Activated naive CD8-positive, alpha-beta T cell treated with anti-CD3 and anti-CD28 coated beads, Interleukin-2, amount 10 ng/mL, durations not matched to agents 7 days and 5 days (primary cell): ENCODE data around the gene RAB24. TPM values are rescaled to one million over a fixed set of nuclear protein-coding genes. Genes with fewer than 3 reads are reported as not detected.

Experiments
- ATAC-seq: fragments of 150-1000 bp; cut with Tn5 transposase; one replicate; pipeline ENCODE4 v1.10.0; 2021; ENCODE audit warnings: low read depth, moderate library complexity
- POLR2A ChIA-PET: fragments of 350-600 bp; sonication (Branson Sonifier 250); formaldehyde crosslinking; loops from one replicate; lab custom pipeline; 2021; ENCODE audit warnings: antibody characterized with exemption; lab: Charles Lee
- DNase-seq: peaks from one replicate; pipeline ENCODE4 v3.0.0; 2021
- H3K27ac Mint-ChIP-seq: one replicate; pipeline ENCODE4 v1.8.0; 2022; ENCODE audit warnings: mild to moderate bottlenecking, mixed read lengths
- H3K27me3 Mint-ChIP-seq: one replicate; pipeline ENCODE4 v1.8.0; 2022; ENCODE audit warnings: mild to moderate bottlenecking, moderate library complexity, mixed read lengths
- H3K36me3 Mint-ChIP-seq: one replicate; pipeline ENCODE4 v1.8.0; 2021; ENCODE audit warnings: mild to moderate bottlenecking, mixed read lengths
- H3K4me1 Mint-ChIP-seq: one replicate; pipeline ENCODE4 v1.8.0; 2021; ENCODE audit warnings: mixed read lengths
- H3K4me3 Mint-ChIP-seq: one replicate; pipeline ENCODE4 v1.8.0; 2022; ENCODE audit warnings: mild to moderate bottlenecking, moderate library complexity, mixed read lengths
- H3K9me3 Mint-ChIP-seq: one replicate; pipeline ENCODE4 v1.8.0; 2021; ENCODE audit warnings: mixed read lengths
- total RNA-seq, 2 experiments: library from RNA; stranded (reverse); gene quantifications; one replicate each; pipeline ENCODE4 v1.2.3, GENCODE V29; 2021

RAB24 gene
- total RNA-seq, 2 experiments from 2014 or later = 39.0 to 46.6 TPM

DNA sequence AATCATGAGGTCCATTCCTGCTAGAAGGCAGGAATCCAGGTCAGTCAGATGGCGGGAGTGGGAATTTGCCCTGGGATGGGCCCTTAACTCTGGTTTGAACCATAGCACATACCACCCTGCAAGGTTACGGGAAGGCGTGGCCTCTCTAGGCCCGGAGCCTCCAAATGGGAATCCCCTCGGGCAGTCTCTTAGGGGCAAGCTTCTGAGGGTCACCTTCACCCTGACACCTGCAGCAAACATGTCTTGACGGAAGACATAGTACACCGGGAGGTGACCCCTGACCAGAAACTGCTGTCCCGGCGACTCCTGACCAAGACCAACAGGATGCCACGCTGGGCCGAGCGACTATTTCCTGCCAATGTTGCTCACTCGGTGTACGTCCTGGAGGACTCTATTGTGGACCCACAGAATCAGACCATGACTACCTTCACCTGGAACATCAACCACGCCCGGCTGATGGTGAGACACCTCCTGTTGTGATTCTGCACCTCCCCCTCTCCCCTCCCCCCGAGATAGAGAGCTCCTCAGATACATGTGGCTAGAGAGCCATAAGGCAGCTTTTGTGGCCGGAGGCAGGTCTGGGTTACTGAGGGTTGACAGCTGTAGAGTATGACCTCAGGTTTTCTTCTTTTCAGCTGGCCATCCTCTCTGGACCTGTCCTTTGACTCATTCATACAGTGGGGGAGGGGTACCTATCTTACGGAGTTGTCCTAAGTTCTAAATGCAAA is 1.0 kb upstream of the RAB24 start:
- H3K4me1 Mint-ChIP-seq = peaks cover 57% of the 10 kb centered on the region
- peak overlapping the region; percentile 88 for H3K27ac Mint-ChIP-seq
- H3K36me3 Mint-ChIP-seq = peaks cover 30% of the 10 kb centered on the region
- no peaks in the 10 kb centered on the region for H3K9me3 Mint-ChIP-seq
- H3K27me3 Mint-ChIP-seq = no peaks in the 10 kb centered on the region
- H3K4me3 Mint-ChIP-seq = peak overlapping the region; percentile 95
- POLR2A ChIA-PET = interaction anchor here (1.3 to 6.5 kb wide), 3 partner anchors 7 to 122 kb away, joined by 4 to 51 read pairs (median 7); partner anchors contain the start of genes GRK6 and MXD3
- ATAC-seq = no peak
- no peak for DNase-seq

DNA sequence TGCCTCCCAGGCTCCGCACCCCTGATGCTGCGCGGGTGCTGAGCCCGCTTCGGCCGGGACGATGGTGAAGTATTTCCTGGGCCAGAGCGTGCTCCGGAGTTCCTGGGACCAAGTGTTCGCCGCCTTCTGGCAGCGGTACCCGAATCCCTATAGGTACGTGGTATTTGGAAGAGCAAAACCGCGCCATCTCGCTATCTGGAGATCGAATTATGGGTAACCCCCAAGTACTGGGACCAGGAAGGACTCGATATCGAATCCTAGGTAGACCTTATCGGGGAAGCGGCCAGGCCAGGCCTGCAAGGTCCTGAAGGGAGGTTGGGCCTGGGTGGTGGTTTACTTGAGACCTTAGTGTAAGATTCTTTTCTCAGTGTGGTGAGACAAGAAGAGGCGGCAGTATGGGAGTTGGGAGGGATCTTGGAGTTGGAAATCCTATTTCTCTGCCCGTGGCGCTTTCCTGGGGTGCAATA is 439 bp upstream of the RAB24 start:
- peaks cover 58% of the 10 kb centered on the region for H3K4me1 Mint-ChIP-seq
- ATAC-seq = peak; percentile 7
- H3K9me3 Mint-ChIP-seq = no peaks in the 10 kb centered on the region
- no peaks in the 10 kb centered on the region for H3K27me3 Mint-ChIP-seq
- H3K36me3 Mint-ChIP-seq = peaks cover 28% of the 10 kb centered on the region
- POLR2A ChIA-PET = interaction anchor here (1.0 to 6.5 kb wide), 8 partner anchors 8 to 170 kb away, joined by 3 to 51 read pairs (median 5); partner anchors contain the start of genes GRK6, MXD3, NSD1 and RGS14
- DNase-seq = no peak
- H3K27ac Mint-ChIP-seq = peak overlapping the region; percentile 88
- peak overlapping the region; percentile 95 for H3K4me3 Mint-ChIP-seq

DNA sequence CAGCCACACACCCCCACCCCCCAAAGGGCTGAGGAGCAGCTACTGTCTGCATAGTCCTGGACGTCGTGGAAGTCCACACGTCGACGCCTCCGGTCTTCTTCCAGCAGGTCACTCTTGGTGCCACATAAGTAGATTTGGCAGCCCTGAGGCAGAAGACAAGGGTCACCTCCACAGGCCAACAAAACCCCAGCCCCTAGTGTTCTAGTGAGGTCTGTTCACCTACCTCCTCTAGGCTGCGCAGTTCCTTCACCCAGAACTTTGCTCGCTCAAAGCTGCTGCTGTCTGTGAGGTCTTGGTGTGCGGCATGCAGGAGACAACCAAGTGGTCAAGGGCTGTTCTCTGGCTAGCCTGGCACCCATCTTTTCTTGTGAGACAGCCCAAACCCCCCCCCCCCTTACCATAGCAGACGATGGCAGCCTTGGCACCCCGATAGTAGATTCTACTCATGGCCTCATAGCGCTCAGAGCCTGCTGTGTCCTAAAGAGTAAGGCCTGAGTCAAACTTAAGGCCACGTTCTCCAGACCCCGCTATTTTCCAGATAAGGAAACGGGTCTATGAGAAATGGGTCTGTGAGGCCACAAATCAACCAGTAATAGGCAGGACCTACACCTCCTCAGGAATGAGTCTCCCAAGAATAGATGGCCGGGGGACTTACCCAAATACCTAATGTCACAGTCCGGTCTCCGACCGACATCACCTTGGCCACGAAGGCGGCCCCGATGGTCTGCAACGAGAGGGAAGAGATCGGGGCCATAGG is 987 bp downstream of the RAB24 start:
- peaks cover 28% of the 10 kb centered on the region for H3K36me3 Mint-ChIP-seq

DNA sequence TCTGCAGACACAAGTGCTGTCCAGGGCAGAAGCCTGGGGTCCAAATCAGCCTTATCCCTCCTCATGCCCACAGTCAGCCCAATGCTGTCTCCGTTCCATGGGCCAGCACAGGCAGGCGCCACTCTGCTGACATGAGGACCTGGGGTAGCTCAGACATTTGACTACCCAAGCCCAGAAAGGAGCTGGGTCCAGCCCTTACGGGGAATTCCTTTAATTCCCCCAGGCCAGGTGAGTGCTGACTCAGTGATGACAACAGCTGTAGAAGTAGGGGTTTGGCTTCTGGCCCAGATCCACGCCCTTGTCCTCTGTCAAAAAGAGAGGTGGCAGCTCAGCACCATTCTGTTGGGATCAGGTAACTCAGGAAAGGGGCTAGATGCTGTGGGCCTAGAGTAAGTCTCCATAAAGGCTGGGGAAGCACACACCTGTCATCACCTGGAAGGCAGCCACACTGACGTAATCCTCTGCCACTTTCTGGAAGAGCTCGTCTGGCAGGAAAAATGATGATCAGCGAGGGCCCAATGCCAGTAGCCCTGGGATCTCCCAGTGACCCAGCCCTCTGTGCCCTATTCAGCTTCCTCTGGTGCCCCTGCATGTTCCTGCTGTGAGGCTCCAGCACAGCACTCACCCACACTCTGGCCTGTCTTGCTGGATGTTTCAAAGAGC is 1.9 kb downstream of the RAB24 start:
- Mint-ChIP-seq H3K4me3 (peak overlapping the region; percentile 95), H3K27me3 (no peaks in the 10 kb centered on the region), H3K9me3 (no peaks in the 10 kb centered on the region), H3K27ac (peak overlapping the region; percentile 88), H3K4me1 (peaks cover 56% of the 10 kb centered on the region), H3K36me3 (peaks cover 25% of the 10 kb centered on the region)
- ATAC-seq = no peak
- no peak for DNase-seq
- POLR2A ChIA-PET = interaction anchor here (0.8 to 6.5 kb wide), 4 partner anchors 10 to 168 kb away, joined by 3 to 51 read pairs (median 10); partner anchors contain the start of genes MXD3 and NSD1

More for the DNA sequence above, 987 bp downstream of the RAB24 start:
- ATAC-seq (no peak), DNase-seq (no peak)
- H3K4me3 Mint-ChIP-seq = peak overlapping the region; percentile 95
- no peaks in the 10 kb centered on the region for H3K27me3 Mint-ChIP-seq
- peaks cover 55% of the 10 kb centered on the region for H3K4me1 Mint-ChIP-seq
- POLR2A ChIA-PET = interaction anchor here (1.2 to 6.5 kb wide), 4 partner anchors 9 to 169 kb away, joined by 3 to 51 read pairs (median 10); partner anchors contain the start of genes MXD3 and NSD1
- peak overlapping the region; percentile 88 for H3K27ac Mint-ChIP-seq
- no peaks in the 10 kb centered on the region for H3K9me3 Mint-ChIP-seq

DNA sequence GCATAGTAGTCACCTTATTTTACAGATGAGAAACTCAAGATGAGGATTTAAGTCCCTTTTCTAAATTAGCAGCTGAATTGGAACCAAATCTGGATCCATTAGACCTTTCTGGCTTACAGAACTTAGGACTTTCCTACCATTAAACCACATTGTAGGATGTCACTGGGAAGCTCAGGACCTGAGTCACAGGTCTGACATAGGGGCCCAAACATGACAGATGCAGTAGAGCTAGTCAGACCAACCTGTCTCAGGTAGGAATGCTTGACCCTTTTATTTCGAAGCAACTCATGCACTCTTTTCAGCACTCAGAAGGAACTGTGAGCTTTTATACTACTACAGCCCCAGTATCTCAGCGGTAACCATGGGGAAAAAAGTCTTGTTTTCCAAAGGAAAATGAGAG is 2.6 kb downstream of the RAB24 start:
- Mint-ChIP-seq H3K36me3 (peaks cover 26% of the 10 kb centered on the region), H3K9me3 (no peaks in the 10 kb centered on the region), H3K4me3 (peak overlapping the region; percentile 95), H3K27ac (peak overlapping the region; percentile 90), H3K27me3 (no peaks in the 10 kb centered on the region), H3K4me1 (peaks cover 59% of the 10 kb centered on the region)
- ATAC-seq (no peak), DNase-seq (no peak)
- POLR2A ChIA-PET = interaction anchor here (3.1 to 6.5 kb wide), 2 partner anchors 11 to 167 kb away, joined by 15 to 51 read pairs; partner anchors contain the start of genes MXD3 and NSD1

DNA sequence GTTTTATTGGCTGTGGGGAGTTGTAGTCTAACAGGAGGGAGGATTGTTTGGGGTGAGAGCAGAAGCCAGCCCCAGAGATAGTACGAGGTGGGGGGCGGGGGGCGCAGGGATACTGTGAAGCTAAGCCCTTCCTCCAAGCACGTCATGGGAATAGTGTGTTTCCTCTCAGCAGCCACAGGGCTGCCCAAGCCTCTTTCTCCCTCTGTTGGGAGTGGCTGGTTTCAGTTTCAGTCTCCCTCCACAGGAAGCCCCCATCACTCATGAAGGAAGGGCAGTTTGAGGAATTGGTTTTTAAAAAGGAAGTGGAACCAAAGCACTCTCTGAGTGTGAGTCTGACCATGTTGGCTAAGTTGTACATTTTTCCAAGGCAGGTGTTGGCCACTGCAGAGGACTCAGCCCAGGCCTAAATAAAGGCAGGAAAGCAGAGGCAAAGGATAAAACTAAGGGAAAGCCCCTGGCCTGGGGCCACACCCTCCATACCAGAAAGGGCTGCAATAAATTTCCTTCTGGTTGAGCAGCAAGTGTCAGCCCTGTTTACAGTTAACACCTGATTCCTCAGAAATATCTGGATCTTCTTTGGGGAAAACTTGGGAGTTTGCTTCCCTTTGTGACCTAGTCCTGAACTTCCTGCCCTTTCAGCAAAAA is 3.2 kb downstream of the RAB24 start:
- DNase-seq = peak; percentile 60
- H3K4me3 Mint-ChIP-seq = peak overlapping the region; percentile 95
- POLR2A ChIA-PET = interaction anchor here (1.8 to 6.5 kb wide), 2 partner anchors 11 to 167 kb away, joined by 7 to 51 read pairs; partner anchors contain the start of genes MXD3 and NSD1
- no peaks in the 10 kb centered on the region for H3K9me3 Mint-ChIP-seq
- no peaks in the 10 kb centered on the region for H3K27me3 Mint-ChIP-seq
- H3K27ac Mint-ChIP-seq = peak overlapping the region; percentile 90
- peaks cover 62% of the 10 kb centered on the region for H3K4me1 Mint-ChIP-seq
- H3K36me3 Mint-ChIP-seq = peaks cover 26% of the 10 kb centered on the region
- peak; percentile 51 for ATAC-seq

DNA sequence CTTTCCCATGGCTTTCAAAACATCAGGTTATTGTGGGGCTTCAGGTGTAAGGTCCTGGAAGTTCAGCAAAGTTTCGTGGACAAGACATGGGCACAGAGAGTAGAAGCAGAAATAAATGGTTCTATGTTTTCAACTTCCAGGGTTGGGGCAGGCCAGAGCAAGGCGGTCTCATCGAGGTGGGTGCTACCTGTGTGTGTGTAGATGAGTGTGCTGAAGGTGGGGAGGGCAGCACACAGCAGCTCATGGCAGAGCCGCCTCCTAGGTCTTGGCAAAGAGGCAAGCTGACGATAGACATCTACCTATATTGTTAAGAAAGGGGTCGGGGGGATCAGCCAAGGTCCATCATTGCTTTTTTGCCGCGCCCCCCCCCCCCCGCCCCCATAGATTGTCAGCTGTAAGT is 3.8 kb downstream of the RAB24 start:
- POLR2A ChIA-PET = interaction anchor here (0.5 to 6.5 kb wide), 3 partner anchors 12 to 166 kb away, joined by 5 to 51 read pairs (median 7); partner anchors contain the start of genes MXD3 and NSD1
- peak overlapping the region; percentile 42 for H3K4me3 Mint-ChIP-seq
- no peak for ATAC-seq
- H3K36me3 Mint-ChIP-seq = peaks cover 25% of the 10 kb centered on the region
- DNase-seq = no peak
- H3K27me3 Mint-ChIP-seq = no peaks in the 10 kb centered on the region
- H3K4me1 Mint-ChIP-seq = peaks cover 56% of the 10 kb centered on the region
- H3K9me3 Mint-ChIP-seq = no peaks in the 10 kb centered on the region
- H3K27ac Mint-ChIP-seq = peak overlapping the region; percentile 82

DNA sequence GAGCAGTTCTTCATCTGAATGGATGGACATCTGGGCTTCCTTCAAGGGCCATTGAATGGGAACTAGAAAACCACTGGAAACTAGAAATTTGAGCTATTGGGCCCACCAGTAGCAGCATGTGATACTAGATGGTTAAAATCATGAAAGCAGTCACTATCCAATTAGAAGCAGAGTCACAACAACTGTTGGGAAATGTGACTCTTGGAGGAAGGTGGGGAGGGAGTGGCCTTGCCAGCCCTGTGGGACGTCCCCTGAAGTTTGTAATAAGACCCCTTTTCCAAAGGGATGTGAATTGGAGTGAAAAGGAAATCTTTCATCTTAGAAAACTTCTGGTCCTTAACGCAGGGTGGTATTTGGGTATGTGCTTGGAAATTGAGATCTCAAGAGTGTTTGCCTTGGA is 5.6 kb downstream of the RAB24 start:
- peaks cover 29% of the 10 kb centered on the region for H3K36me3 Mint-ChIP-seq
- H3K4me3 Mint-ChIP-seq = no peak overlapping the region
- H3K4me1 Mint-ChIP-seq = peaks cover 50% of the 10 kb centered on the region
- POLR2A ChIA-PET = interaction anchor here (1.1 to 6.5 kb wide), 2 partner anchors 10 to 14 kb away, joined by 3 to 51 read pairs; partner anchors contain the start of gene MXD3
- no peaks in the 10 kb centered on the region for H3K9me3 Mint-ChIP-seq
- no peak for ATAC-seq
- no peaks in the 10 kb centered on the region for H3K27me3 Mint-ChIP-seq
- no peak for DNase-seq
- H3K27ac Mint-ChIP-seq = no peak overlapping the region

DNA sequence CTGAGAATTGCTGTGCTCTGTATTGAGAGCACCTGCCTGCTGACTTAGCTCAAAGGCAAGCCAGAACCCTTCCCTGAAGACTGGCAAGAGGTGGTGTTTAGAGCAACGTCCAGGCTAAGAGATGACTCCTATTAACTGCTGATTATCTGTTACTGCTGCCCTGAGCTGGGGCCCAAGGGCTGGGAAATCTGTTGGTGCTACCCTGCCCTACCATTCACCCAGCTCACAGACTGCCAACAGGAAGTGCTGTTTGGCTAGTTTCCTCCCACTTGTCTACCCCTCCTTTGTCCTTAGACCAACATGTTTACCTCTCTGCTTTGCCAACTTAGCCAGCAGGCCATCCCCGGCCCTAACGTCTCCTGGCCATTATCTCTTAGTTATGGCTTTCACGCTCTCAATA is 6.9 kb downstream of the RAB24 start:
- peaks cover 40% of the 10 kb centered on the region for H3K4me1 Mint-ChIP-seq

DNA sequence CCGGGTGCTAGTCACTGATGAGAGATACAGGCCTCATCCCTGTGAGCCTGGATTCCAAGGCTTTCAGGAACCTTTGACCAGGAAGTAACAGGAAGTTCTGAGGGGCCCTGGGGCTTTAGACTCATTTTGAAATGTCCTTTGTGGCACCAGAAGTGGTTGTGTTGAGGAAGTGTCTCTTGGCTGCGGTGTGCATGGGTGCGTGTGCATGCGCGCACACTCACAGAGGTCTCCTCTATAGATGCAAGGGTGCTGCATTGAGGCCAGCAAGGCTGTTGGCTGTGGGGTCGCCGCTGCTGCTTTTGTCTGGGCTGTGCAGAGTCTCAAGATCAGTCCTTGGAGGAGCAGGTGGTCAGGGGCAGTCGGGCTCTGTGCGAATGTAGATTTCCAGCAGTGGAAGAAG is 7.6 kb downstream of the RAB24 start:
- no peak for ATAC-seq
- no peaks in the 10 kb centered on the region for H3K9me3 Mint-ChIP-seq
- peak overlapping the region; percentile 26 for H3K4me3 Mint-ChIP-seq
- DNase-seq = no peak
- H3K27ac Mint-ChIP-seq = peak overlapping the region; percentile 85
- H3K36me3 Mint-ChIP-seq = peaks cover 32% of the 10 kb centered on the region
- H3K4me1 Mint-ChIP-seq = peaks cover 37% of the 10 kb centered on the region
- no peaks in the 10 kb centered on the region for H3K27me3 Mint-ChIP-seq
- POLR2A ChIA-PET = interaction anchor here (1.1 kb wide), 1 partner anchor 16 kb away, joined by 4 read pairs; no protein-coding TSS in a partner anchor

More for the DNA sequence above, 6.9 kb downstream of the RAB24 start:
- Mint-ChIP-seq H3K9me3 (no peaks in the 10 kb centered on the region), H3K36me3 (peaks cover 30% of the 10 kb centered on the region), H3K27me3 (no peaks in the 10 kb centered on the region), H3K4me3 (peak overlapping the region; percentile 26), H3K27ac (peak overlapping the region; percentile 85)
- ATAC-seq (peak; percentile 43), DNase-seq (no peak)
- POLR2A ChIA-PET = interaction anchor here (0.5 to 1.1 kb wide), 2 partner anchors 11 to 16 kb away, joined by 3 to 4 read pairs; no protein-coding TSS in a partner anchor

DNA sequence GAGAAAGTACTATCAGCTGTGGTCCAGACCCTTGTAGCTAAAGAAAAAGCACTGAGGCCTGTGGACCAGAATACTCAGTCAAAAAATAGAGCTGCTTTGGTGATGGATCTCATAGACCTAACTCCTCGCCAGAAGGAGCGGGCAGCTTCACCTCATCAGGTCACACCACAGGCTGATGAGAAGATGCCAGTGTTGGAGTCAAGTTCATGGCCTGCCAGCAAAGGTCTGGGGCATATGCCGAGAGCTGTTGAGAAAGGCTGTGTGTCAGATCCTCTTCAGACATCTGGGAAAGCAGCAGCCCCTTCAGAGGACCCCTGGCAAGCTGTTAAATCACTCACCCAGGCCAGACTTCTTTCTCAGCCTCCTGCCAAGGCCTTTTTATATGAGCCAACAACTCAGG is 8.9 kb downstream of the RAB24 start:
- DNase-seq = no peak
- Mint-ChIP-seq H3K36me3 (peaks cover 33% of the 10 kb centered on the region), H3K27ac (peak overlapping the region; percentile 85), H3K4me3 (no peak overlapping the region), H3K27me3 (no peaks in the 10 kb centered on the region), H3K4me1 (peaks cover 26% of the 10 kb centered on the region), H3K9me3 (no peaks in the 10 kb centered on the region)
- no peak for ATAC-seq
- POLR2A ChIA-PET = no interaction called here
